Measurements from ENCODE around the gene EHF. TPM values are rescaled to one million over a fixed set of nuclear protein-coding genes. Genes with fewer than 3 reads are reported as not detected.

EHF gene
- total RNA-seq, 1 experiment from 2014 or later: 37.0 TPM

- no peak overlapping the region for H2AFZ ChIP-seq (ENCODE audit: low read length)
- H4K20me1 ChIP-seq (ENCODE audit: low read length): no peaks in the 10 kb centered on the region
- TF ChIP-seq EZH2phosphoT487 (IDR thresholded peaks at IDR 0.05; ENCODE audit: borderline replicate concordance, low read length): no peak
- TF ChIP-seq, protein P1, sequence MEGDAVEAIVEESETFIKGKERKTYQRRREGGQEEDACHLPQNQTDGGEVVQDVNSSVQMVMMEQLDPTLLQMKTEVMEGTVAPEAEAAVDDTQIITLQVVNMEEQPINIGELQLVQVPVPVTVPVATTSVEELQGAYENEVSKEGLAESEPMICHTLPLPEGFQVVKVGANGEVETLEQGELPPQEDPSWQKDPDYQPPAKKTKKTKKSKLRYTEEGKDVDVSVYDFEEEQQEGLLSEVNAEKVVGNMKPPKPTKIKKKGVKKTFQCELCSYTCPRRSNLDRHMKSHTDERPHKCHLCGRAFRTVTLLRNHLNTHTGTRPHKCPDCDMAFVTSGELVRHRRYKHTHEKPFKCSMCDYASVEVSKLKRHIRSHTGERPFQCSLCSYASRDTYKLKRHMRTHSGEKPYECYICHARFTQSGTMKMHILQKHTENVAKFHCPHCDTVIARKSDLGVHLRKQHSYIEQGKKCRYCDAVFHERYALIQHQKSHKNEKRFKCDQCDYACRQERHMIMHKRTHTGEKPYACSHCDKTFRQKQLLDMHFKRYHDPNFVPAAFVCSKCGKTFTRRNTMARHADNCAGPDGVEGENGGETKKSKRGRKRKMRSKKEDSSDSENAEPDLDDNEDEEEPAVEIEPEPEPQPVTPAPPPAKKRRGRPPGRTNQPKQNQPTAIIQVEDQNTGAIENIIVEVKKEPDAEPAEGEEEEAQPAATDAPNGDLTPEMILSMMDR (conservative IDR thresholded peaks at IDR 0.05; ENCODE audit: low read depth, low read length): no peak
- no peak for TF ChIP-seq EZH2 (IDR thresholded peaks at IDR 0.05; ENCODE audit: low read length, unreplicated experiment)
- intact Hi-C loops (cut with micrococcal nuclease): no loop called here
- H3K27ac ChIP-seq (ENCODE audit: low read length): no peak overlapping the region
- H3K4me3 ChIP-seq (ENCODE audit: low read length): no peak overlapping the region
- DNase-seq (no peak), ATAC-seq (no peak)
- no peaks in the 10 kb centered on the region for H3K4me1 ChIP-seq (ENCODE audit: insufficient read depth, low read length)
- no TSS peak for BruUV-seq (replicated peaks)
- H3K27me3 ChIP-seq (ENCODE audit: low read length): no peaks in the 10 kb centered on the region
- H3K9me3 ChIP-seq (ENCODE audit: low read length): peaks cover 10% of the 10 kb centered on the region
- H3K9me2 ChIP-seq (replicated peaks; ENCODE audit: low read length): no peaks in the 10 kb centered on the region
- H3K9ac ChIP-seq (ENCODE audit: low read length): no peak overlapping the region
- no peak overlapping the region for H3K4me2 ChIP-seq (ENCODE audit: low read length)
- ChIA-PET POLR2A (ENCODE audit: unreplicated experiment) (no interaction called here), CTCF (no interaction called here)
- no peaks in the 10 kb centered on the region for H3F3A ChIP-seq (ENCODE audit: low read length, unreplicated experiment)
- 0 out of 2 replicates have a peak, but pooled peaks cover 4% of the 10 kb centered on the region for H3K36me3 ChIP-seq (ENCODE audit: low read depth, low read length)
- no peaks in the 10 kb centered on the region for H3K79me2 ChIP-seq (ENCODE audit: low read length)
Observed at GRCh38 chr11:34706709-34707461, 86.0 kb downstream of the EHF start.

DNA sequence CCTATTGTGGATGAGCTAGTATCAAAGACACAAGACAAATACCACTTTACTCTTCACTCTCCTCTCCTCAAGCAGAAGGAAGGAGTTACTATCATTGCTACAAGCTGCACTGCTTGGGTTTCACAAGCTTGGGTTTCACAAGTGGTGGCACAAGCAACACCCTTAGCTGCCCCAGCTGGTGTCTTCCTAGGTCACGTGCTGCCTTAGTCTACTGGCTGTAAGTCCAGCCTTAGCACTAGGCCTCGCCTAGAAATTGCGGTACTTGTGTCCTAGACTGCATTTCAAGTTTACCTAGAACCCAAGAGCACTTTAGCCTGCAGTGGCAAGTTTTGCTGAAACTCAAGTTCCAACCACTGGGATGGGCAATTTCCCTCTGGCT is 86.6 kb downstream of the EHF start:
- Histone ChIP-seq H3K9me3 (ENCODE audit: low read length) (peaks cover 11% of the 10 kb centered on the region), H3F3A (ENCODE audit: low read length, unreplicated experiment) (no peaks in the 10 kb centered on the region), H3K4me1 (ENCODE audit: insufficient read depth, low read length) (no peaks in the 10 kb centered on the region), H3K36me3 (ENCODE audit: low read depth, low read length) (0 out of 2 replicates have a peak, but pooled peaks cover 5% of the 10 kb centered on the region), H3K9me2 (replicated peaks; ENCODE audit: low read length) (no peaks in the 10 kb centered on the region), H4K20me1 (ENCODE audit: low read length) (no peaks in the 10 kb centered on the region), H3K9ac (ENCODE audit: low read length) (no peak overlapping the region), H3K4me2 (ENCODE audit: low read length) (no peak overlapping the region), H3K79me2 (ENCODE audit: low read length) (no peaks in the 10 kb centered on the region), H3K4me3 (ENCODE audit: low read length) (no peak overlapping the region), H3K27ac (ENCODE audit: low read length) (no peak overlapping the region), H3K27me3 (ENCODE audit: low read length) (no peaks in the 10 kb centered on the region), H2AFZ (ENCODE audit: low read length) (no peak overlapping the region)
- POLR2A ChIA-PET (ENCODE audit: unreplicated experiment): no interaction called here
- no peak for DNase-seq
- BruUV-seq (replicated peaks): no TSS peak
- TF ChIP-seq EZH2phosphoT487 (IDR thresholded peaks at IDR 0.05; ENCODE audit: borderline replicate concordance, low read length) (no peak), EZH2 (IDR thresholded peaks at IDR 0.05; ENCODE audit: low read length, unreplicated experiment) (no peak)
- TF ChIP-seq, protein P1 (conservative IDR thresholded peaks at IDR 0.05; ENCODE audit: low read depth, low read length): no peak
- intact Hi-C loops (cut with micrococcal nuclease): no loop called here
- CTCF ChIA-PET: no interaction called here
- no peak for ATAC-seq

Other genes with a start within 250 kb of the EHF start
- gene CAT, start 182.2 kb upstream of the EHF start, total RNA-seq (2014; rRNA removed): 46.6 and 50.5 TPM in 2 replicates
- gene ELF5, start 107.3 kb upstream of the EHF start, total RNA-seq (2014; rRNA removed): 0.11 TPM in 1 of 2 replicates, not detected in the other